ENCODE data around the gene STAC3.

DNA sequence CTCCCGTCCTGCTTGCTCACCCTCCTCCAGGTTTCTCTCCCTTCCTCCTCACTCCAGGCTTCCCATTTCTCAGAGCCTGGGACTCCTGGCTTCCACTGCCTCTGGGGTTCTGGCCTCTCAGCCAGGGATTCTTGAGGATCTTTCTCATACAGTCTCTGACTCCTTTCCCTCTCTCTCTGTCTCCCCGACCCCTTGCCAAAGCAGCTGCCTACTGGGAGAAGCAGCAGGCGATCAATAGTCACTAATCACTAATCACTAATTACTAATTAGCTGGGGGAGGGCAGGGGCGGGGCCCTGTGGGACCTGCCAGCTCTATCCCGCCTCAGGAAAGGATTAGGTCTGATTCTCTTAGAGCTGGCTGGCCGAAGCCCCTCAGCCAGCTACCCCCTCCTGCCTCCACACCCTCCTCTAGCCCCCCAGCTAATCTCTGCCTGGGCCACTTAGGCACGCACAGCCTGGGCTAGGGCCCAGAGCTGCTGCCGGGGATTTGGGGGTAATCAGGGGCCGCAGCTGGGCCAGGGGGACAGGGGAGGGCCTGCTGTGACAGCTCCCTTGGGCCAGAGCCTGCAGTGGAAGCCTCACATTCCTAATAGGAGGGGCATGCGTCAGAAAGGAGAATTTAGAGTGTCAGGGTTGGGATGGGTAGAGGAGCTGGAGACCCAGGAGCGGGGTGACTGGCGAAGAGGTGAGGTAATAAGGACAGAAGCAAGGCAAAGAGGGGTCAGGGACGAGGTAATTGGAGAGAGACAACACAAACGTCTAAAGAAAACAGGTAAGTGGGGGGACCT is 31.6 kb downstream of the STAC3 start:
- TF ChIP-seq, protein P1, sequence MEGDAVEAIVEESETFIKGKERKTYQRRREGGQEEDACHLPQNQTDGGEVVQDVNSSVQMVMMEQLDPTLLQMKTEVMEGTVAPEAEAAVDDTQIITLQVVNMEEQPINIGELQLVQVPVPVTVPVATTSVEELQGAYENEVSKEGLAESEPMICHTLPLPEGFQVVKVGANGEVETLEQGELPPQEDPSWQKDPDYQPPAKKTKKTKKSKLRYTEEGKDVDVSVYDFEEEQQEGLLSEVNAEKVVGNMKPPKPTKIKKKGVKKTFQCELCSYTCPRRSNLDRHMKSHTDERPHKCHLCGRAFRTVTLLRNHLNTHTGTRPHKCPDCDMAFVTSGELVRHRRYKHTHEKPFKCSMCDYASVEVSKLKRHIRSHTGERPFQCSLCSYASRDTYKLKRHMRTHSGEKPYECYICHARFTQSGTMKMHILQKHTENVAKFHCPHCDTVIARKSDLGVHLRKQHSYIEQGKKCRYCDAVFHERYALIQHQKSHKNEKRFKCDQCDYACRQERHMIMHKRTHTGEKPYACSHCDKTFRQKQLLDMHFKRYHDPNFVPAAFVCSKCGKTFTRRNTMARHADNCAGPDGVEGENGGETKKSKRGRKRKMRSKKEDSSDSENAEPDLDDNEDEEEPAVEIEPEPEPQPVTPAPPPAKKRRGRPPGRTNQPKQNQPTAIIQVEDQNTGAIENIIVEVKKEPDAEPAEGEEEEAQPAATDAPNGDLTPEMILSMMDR (IDR thresholded peaks at IDR 0.05 in 4 of 5, conservative IDR thresholded peaks at IDR 0.05 in 1 of 5), result no peak
- no peak for TF ChIP-seq POLR2A (IDR thresholded peaks at IDR 0.05)
